ENCODE data around the gene PCDH18. TPM values are rescaled to one million over a fixed set of nuclear protein-coding genes. Genes with fewer than 3 reads are reported as not detected.

Gene PCDH18
- total and polyA plus RNA-seq, 2 experiments from 2014 or later: 19.5 to 68.1 TPM

DNA sequence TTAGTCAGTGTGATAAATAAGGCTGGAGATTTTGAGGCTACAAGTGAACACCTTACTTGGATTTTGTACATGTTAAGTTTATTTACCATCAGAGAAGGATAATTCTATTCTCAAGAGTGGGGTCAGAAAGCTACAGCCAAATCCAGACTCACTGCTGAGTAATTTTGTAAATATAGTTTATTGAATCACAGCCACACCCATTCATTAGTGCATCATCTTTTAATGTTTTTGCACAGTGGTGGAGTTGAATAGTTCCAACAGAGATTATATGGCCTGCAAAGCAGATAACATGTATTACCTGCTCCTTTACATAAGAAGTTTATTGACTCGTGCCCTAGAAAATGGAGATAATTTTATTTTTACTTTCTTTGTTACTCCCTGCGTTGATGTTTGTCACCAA, 60.4 kb downstream of the PCDH18 start:
- peaks cover 13% of the 10 kb centered on the region; the same call in 2 of the 3 replicates for H3K36me3 Mint-ChIP-seq (ENCODE audit: low read depth)
- H3K27me3 Mint-ChIP-seq (ENCODE audit: insufficient read depth, low read depth, poor library complexity): peaks cover 1% of the 10 kb centered on the region
- peaks cover 4% of the 10 kb centered on the region; the same call in 1 of the 3 replicates for H3K4me1 Mint-ChIP-seq
- H3K4me1 ChIP-seq (ENCODE audit: insufficient read depth): peaks cover 14% of the 10 kb centered on the region; the same call in 1 of the 2 replicates
- DNase-seq (ENCODE audit: low spot score): no peak
- no peak overlapping the region for H3K27ac ChIP-seq (ENCODE audit: low read depth)
- H3K4me3 Mint-ChIP-seq: no peak overlapping the region
- no peaks in the 10 kb centered on the region for H4K20me1 ChIP-seq (replicated peaks; ENCODE audit: insufficient read depth)
- no peaks in the 10 kb centered on the region; the same call in 1 of the 2 replicates for H3K9me2 ChIP-seq (ENCODE audit: insufficient read depth)
- TF ChIP-seq NANOG (IDR thresholded peaks at IDR 0.05; ENCODE audit: borderline replicate concordance): no peak
- TF ChIP-seq POLR2AphosphoS5 (IDR thresholded peaks at IDR 0.05; ENCODE audit: low read depth): no peak
- TF ChIP-seq, protein P1, sequence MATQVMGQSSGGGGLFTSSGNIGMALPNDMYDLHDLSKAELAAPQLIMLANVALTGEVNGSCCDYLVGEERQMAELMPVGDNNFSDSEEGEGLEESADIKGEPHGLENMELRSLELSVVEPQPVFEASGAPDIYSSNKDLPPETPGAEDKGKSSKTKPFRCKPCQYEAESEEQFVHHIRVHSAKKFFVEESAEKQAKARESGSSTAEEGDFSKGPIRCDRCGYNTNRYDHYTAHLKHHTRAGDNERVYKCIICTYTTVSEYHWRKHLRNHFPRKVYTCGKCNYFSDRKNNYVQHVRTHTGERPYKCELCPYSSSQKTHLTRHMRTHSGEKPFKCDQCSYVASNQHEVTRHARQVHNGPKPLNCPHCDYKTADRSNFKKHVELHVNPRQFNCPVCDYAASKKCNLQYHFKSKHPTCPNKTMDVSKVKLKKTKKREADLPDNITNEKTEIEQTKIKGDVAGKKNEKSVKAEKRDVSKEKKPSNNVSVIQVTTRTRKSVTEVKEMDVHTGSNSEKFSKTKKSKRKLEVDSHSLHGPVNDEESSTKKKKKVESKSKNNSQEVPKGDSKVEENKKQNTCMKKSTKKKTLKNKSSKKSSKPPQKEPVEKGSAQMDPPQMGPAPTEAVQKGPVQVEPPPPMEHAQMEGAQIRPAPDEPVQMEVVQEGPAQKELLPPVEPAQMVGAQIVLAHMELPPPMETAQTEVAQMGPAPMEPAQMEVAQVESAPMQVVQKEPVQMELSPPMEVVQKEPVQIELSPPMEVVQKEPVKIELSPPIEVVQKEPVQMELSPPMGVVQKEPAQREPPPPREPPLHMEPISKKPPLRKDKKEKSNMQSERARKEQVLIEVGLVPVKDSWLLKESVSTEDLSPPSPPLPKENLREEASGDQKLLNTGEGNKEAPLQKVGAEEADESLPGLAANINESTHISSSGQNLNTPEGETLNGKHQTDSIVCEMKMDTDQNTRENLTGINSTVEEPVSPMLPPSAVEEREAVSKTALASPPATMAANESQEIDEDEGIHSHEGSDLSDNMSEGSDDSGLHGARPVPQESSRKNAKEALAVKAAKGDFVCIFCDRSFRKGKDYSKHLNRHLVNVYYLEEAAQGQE (IDR thresholded peaks at IDR 0.05; ENCODE audit: unreplicated experiment): no peak
- no peak for TF ChIP-seq EZH2phosphoT487 (IDR thresholded peaks at IDR 0.05; ENCODE audit: unreplicated experiment)
- TF ChIP-seq, protein P2, sequence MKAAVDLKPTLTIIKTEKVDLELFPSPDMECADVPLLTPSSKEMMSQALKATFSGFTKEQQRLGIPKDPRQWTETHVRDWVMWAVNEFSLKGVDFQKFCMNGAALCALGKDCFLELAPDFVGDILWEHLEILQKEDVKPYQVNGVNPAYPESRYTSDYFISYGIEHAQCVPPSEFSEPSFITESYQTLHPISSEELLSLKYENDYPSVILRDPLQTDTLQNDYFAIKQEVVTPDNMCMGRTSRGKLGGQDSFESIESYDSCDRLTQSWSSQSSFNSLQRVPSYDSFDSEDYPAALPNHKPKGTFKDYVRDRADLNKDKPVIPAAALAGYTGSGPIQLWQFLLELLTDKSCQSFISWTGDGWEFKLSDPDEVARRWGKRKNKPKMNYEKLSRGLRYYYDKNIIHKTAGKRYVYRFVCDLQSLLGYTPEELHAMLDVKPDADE (IDR thresholded peaks at IDR 0.05): no peak
- TF ChIP-seq STAT1 (IDR thresholded peaks at IDR 0.05; ENCODE audit: unreplicated experiment): no peak
- TF ChIP-seq, protein P3, sequence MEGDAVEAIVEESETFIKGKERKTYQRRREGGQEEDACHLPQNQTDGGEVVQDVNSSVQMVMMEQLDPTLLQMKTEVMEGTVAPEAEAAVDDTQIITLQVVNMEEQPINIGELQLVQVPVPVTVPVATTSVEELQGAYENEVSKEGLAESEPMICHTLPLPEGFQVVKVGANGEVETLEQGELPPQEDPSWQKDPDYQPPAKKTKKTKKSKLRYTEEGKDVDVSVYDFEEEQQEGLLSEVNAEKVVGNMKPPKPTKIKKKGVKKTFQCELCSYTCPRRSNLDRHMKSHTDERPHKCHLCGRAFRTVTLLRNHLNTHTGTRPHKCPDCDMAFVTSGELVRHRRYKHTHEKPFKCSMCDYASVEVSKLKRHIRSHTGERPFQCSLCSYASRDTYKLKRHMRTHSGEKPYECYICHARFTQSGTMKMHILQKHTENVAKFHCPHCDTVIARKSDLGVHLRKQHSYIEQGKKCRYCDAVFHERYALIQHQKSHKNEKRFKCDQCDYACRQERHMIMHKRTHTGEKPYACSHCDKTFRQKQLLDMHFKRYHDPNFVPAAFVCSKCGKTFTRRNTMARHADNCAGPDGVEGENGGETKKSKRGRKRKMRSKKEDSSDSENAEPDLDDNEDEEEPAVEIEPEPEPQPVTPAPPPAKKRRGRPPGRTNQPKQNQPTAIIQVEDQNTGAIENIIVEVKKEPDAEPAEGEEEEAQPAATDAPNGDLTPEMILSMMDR (conservative IDR thresholded peaks at IDR 0.05; ENCODE audit: low read depth in 2 of 2): no peak
- no peak for TF ChIP-seq ZNF114 (CRISPR knock-in tag; IDR thresholded peaks at IDR 0.05)
- TF ChIP-seq, protein P4, sequence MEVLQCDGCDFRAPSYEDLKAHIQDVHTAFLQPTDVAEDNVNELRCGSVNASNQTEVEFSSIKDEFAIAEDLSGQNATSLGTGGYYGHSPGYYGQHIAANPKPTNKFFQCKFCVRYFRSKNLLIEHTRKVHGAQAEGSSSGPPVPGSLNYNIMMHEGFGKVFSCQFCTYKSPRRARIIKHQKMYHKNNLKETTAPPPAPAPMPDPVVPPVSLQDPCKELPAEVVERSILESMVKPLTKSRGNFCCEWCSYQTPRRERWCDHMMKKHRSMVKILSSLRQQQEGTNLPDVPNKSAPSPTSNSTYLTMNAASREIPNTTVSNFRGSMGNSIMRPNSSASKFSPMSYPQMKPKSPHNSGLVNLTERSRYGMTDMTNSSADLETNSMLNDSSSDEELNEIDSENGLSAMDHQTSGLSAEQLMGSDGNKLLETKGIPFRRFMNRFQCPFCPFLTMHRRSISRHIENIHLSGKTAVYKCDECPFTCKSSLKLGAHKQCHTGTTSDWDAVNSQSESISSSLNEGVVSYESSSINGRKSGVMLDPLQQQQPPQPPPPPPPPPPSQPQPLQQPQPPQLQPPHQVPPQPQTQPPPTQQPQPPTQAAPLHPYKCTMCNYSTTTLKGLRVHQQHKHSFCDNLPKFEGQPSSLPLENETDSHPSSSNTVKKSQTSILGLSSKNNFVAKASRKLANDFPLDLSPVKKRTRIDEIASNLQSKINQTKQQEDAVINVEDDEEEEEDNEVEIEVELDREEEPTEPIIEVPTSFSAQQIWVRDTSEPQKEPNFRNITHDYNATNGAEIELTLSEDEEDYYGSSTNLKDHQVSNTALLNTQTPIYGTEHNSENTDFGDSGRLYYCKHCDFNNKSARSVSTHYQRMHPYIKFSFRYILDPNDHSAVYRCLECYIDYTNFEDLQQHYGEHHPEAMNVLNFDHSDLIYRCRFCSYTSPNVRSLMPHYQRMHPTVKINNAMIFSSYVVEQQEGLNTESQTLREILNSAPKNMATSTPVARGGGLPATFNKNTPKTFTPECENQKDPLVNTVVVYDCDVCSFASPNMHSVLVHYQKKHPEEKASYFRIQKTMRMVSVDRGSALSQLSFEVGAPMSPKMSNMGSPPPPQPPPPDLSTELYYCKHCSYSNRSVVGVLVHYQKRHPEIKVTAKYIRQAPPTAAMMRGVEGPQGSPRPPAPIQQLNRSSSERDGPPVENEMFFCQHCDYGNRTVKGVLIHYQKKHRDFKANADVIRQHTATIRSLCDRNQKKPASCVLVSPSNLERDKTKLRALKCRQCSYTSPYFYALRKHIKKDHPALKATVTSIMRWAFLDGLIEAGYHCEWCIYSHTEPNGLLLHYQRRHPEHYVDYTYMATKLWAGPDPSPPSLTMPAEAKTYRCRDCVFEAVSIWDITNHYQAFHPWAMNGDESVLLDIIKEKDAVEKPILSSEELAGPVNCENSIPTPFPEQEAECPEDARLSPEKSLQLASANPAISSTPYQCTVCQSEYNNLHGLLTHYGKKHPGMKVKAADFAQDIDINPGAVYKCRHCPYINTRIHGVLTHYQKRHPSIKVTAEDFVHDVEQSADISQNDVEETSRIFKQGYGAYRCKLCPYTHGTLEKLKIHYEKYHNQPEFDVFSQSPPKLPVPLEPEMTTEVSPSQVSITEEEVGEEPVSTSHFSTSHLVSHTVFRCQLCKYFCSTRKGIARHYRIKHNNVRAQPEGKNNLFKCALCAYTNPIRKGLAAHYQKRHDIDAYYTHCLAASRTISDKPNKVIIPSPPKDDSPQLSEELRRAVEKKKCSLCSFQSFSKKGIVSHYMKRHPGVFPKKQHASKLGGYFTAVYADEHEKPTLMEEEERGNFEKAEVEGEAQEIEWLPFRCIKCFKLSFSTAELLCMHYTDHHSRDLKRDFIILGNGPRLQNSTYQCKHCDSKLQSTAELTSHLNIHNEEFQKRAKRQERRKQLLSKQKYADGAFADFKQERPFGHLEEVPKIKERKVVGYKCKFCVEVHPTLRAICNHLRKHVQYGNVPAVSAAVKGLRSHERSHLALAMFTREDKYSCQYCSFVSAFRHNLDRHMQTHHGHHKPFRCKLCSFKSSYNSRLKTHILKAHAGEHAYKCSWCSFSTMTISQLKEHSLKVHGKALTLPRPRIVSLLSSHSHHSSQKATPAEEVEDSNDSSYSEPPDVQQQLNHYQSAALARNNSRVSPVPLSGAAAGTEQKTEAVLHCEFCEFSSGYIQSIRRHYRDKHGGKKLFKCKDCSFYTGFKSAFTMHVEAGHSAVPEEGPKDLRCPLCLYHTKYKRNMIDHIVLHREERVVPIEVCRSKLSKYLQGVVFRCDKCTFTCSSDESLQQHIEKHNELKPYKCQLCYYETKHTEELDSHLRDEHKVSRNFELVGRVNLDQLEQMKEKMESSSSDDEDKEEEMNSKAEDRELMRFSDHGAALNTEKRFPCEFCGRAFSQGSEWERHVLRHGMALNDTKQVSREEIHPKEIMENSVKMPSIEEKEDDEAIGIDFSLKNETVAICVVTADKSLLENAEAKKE (CRISPR knock-in tag; IDR thresholded peaks at IDR 0.05): no peak
- no peak for TF ChIP-seq EZH2 (IDR thresholded peaks at IDR 0.05; ENCODE audit: low read depth, unreplicated experiment)
- no peak for TF ChIP-seq CREB1 (CRISPR knock-in tag; IDR thresholded peaks at IDR 0.05; ENCODE audit: low read depth)
- H3F3A ChIP-seq (replicated peaks; ENCODE audit: low read depth): no peaks in the 10 kb centered on the region
- H3K4me3 ChIP-seq: no peak overlapping the region
- H3K9me3 Mint-ChIP-seq: peaks cover 16% of the 10 kb centered on the region
- H3K79me2 ChIP-seq (replicated peaks; ENCODE audit: insufficient read depth): no peaks in the 10 kb centered on the region
- H3K4me2 ChIP-seq: no peak overlapping the region
- no peak overlapping the region for H2AFZ ChIP-seq
- no peak for ATAC-seq
- H3K36me3 ChIP-seq (ENCODE audit: insufficient read depth): peaks cover 10% of the 10 kb centered on the region; the same call in 1 of the 2 replicates
- no peak overlapping the region for H3K27ac Mint-ChIP-seq
- H3K27me3 ChIP-seq (ENCODE audit: insufficient read depth): no peaks in the 10 kb centered on the region
